ENCODE data around the gene KRTAP10-7.
"Not testable (repeated sequence)": the region's sequence is repeated elsewhere in the genome, so short reads cannot be mapped to it uniquely, and the experiment has no call there.

The KRTAP10-7 gene

GRCh38 chr21:44596068-44596725, 4.2 kb upstream of the KRTAP10-7 start:
- Histone ChIP-seq H4K20me1 (ENCODE audit: low read depth, low read length) (no peaks in the 10 kb centered on the region), H3K9me3 (ENCODE audit: insufficient read depth, low read length) (no peaks in the 10 kb centered on the region), H3K9ac (ENCODE audit: low read length) (no peak overlapping the region), H3K4me2 (ENCODE audit: low read depth, low read length, poor library complexity, severe bottlenecking) (no peak overlapping the region), H3K27me3 (ENCODE audit: low read length) (no peaks in the 10 kb centered on the region), H2AFZ (ENCODE audit: low read depth, low read length, severe bottlenecking) (no peak overlapping the region), H3K79me2 (ENCODE audit: insufficient read depth, low read length) (no peaks in the 10 kb centered on the region), H3K27ac (ENCODE audit: low read depth, low read length) (no peak overlapping the region), H3K4me3 (ENCODE audit: insufficient read depth, low read length, poor library complexity, severe bottlenecking) (no peak overlapping the region), H3F3A (ENCODE audit: insufficient read depth) (no peaks in the 10 kb centered on the region), H3K36me3 (ENCODE audit: low read length) (no peaks in the 10 kb centered on the region), H3K9me2 (replicated peaks; ENCODE audit: insufficient read depth, low read length) (no peaks in the 10 kb centered on the region)
- TF ChIP-seq EZH2phosphoT487 (conservative IDR thresholded peaks at IDR 0.05; ENCODE audit: low read length) (no peak), CTCF (IDR thresholded peaks at IDR 0.05; ENCODE audit: insufficient read depth, low read length, poor library complexity, severe bottlenecking) (no peak)

GRCh38 chr21:44598061-44598460, 2.3 kb upstream of the KRTAP10-7 start:
- no peaks in the 10 kb centered on the region for H3K79me2 ChIP-seq (ENCODE audit: insufficient read depth, low read length)
- no peaks in the 10 kb centered on the region for H3K9me3 ChIP-seq (ENCODE audit: insufficient read depth, low read length)
- H4K20me1 ChIP-seq (ENCODE audit: low read depth, low read length) = no peaks in the 10 kb centered on the region
- no peaks in the 10 kb centered on the region for H3K27me3 ChIP-seq (ENCODE audit: low read length)
- no peaks in the 10 kb centered on the region for H3F3A ChIP-seq (ENCODE audit: insufficient read depth)
- H3K4me3 ChIP-seq (ENCODE audit: insufficient read depth, low read length, poor library complexity, severe bottlenecking) = no peak overlapping the region
- H2AFZ ChIP-seq (ENCODE audit: low read depth, low read length, severe bottlenecking) = no peak overlapping the region
- no peak overlapping the region for H3K9ac ChIP-seq (ENCODE audit: low read length)
- H3K4me2 ChIP-seq (ENCODE audit: low read depth, low read length, poor library complexity, severe bottlenecking) = no peak overlapping the region
- TF ChIP-seq EZH2phosphoT487 (conservative IDR thresholded peaks at IDR 0.05; ENCODE audit: low read length) (no peak), CTCF (IDR thresholded peaks at IDR 0.05; ENCODE audit: insufficient read depth, low read length, poor library complexity, severe bottlenecking) (no peak)
- no peaks in the 10 kb centered on the region for H3K9me2 ChIP-seq (replicated peaks; ENCODE audit: insufficient read depth, low read length)
- no peak overlapping the region for H3K27ac ChIP-seq (ENCODE audit: low read depth, low read length)
- no peaks in the 10 kb centered on the region for H3K36me3 ChIP-seq (ENCODE audit: low read length)

- no peaks in the 10 kb centered on the region for H3K79me2 ChIP-seq (ENCODE audit: insufficient read depth, low read length)
- no peaks in the 10 kb centered on the region for H3K27me3 ChIP-seq (ENCODE audit: low read length)
- no peaks in the 10 kb centered on the region for H3K9me2 ChIP-seq (replicated peaks; ENCODE audit: insufficient read depth, low read length)
- TF ChIP-seq CTCF (IDR thresholded peaks at IDR 0.05; ENCODE audit: insufficient read depth, low read length, poor library complexity, severe bottlenecking) (no peak), EZH2phosphoT487 (conservative IDR thresholded peaks at IDR 0.05; ENCODE audit: low read length) (no peak)
- H3K4me3 ChIP-seq (ENCODE audit: insufficient read depth, low read length, poor library complexity, severe bottlenecking) = no peak overlapping the region
- no peaks in the 10 kb centered on the region for H3K9me3 ChIP-seq (ENCODE audit: insufficient read depth, low read length)
- no peaks in the 10 kb centered on the region for H4K20me1 ChIP-seq (ENCODE audit: low read depth, low read length)
- H3K9ac ChIP-seq (ENCODE audit: low read length) = no peak overlapping the region
- H3K4me2 ChIP-seq (ENCODE audit: low read depth, low read length, poor library complexity, severe bottlenecking) = no peak overlapping the region
- H3K36me3 ChIP-seq (ENCODE audit: low read length) = no peaks in the 10 kb centered on the region
- H2AFZ ChIP-seq (ENCODE audit: low read depth, low read length, severe bottlenecking) = no peak overlapping the region
- no peak overlapping the region for H3K27ac ChIP-seq (ENCODE audit: low read depth, low read length)
- H3F3A ChIP-seq (ENCODE audit: insufficient read depth) = no peaks in the 10 kb centered on the region
Observed at GRCh38 chr21:44599264-44600029, 950 bp upstream of the KRTAP10-7 start.

GRCh38 chr21:44601091-44601490, 694 bp downstream of the KRTAP10-7 start:
- not testable (repeated sequence) for H3K27ac ChIP-seq (ENCODE audit: low read depth, low read length); H3F3A ChIP-seq (ENCODE audit: insufficient read depth); H3K9ac ChIP-seq (ENCODE audit: low read length); H2AFZ ChIP-seq (ENCODE audit: low read depth, low read length, severe bottlenecking); H3K27me3 ChIP-seq (ENCODE audit: low read length); H3K79me2 ChIP-seq (ENCODE audit: insufficient read depth, low read length); H4K20me1 ChIP-seq (ENCODE audit: low read depth, low read length); H3K4me3 ChIP-seq (ENCODE audit: insufficient read depth, low read length, poor library complexity, severe bottlenecking); H3K9me2 ChIP-seq (replicated peaks; ENCODE audit: insufficient read depth, low read length); H3K4me2 ChIP-seq (ENCODE audit: low read depth, low read length, poor library complexity, severe bottlenecking); H3K9me3 ChIP-seq (ENCODE audit: insufficient read depth, low read length); H3K36me3 ChIP-seq (ENCODE audit: low read length)
